ENCODE results near the gene SAT2. TPM values are rescaled to one million over a fixed set of nuclear protein-coding genes. Genes with fewer than 3 reads are reported as not detected.

SAT2 gene
- total RNA-seq, 1 donor from 2014 or later, result 100 TPM

DNA sequence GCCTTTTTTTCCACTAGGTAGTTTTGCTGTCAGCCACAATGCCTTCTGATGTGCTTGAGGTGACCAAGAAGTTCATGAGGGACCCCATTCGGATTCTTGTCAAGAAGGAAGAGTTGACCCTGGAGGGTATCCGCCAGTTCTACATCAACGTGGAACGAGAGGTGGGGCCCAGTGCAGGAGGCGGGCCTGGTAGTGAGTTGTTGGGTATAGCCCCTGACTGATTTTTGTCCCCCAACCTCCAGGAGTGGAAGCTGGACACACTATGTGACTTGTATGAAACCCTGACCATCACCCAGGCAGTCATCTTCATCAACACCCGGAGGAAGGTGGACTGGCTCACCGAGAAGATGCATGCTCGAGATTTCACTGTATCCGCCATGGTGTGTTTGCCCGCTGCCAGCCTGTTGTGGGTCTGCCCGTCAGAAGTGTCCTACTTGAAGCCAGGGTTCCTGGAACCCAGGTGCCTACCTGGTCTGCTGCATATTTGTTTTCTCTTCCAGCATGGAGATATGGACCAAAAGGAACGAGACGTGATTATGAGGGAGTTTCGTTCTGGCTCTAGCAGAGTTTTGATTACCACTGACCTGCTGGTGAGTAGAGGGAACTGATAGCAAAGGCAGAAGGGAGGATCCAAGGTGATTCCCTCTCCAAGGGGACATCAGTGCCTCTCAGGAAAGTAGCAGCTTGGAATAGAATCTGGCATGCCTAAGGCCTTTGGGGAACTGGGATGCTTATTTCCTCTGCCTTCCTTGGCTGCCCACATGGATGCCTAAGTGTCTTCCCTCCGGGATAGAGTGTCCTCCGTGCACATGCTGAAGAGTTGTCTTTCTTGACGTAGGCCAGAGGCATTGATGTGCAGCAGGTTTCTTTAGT lies 50.1 kb downstream of the SAT2 start:
- no peak for ATAC-seq
- no peak for DNase-seq (ENCODE audit: low spot score)

DNA sequence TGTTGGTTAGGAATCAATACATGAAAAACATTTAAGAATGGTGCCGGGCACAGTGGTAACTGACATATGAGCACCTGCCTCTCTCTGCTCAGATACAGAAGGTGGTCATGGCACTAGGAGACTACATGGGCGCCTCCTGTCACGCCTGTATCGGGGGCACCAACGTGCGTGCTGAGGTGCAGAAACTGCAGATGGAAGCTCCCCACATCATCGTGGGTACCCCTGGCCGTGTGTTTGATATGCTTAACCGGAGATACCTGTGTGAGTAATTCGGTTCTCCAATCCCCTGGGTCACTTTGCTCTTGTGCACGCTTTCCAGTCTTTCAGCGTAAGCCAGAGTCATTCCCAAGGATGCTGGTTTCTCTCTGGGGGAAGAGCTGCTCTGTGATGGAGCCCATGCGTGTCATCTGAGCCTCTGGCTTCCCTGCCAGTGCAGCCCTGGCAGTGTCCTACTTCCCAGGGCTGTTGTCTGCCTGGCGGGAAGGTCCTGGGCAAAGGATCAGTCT lies 51.1 kb downstream of the SAT2 start:
- DNase-seq (ENCODE audit: low spot score) (no peak), ATAC-seq (no peak)

Other genes starting within 250 kb of the SAT2 start
- gene TNK1, start 246.7 kb downstream of the SAT2 start, total RNA-seq, result 5.2 TPM
- 7.0 TPM for gene PLSCR3, start 233.3 kb downstream of the SAT2 start, total RNA-seq
- 80.1 TPM for gene TMEM256, start 223.7 kb downstream of the SAT2 start, total RNA-seq
- gene NLGN2, start 220.0 kb downstream of the SAT2 start, total RNA-seq, result 3.9 TPM
- gene SPEM1, start 207.5 kb downstream of the SAT2 start, total RNA-seq, result not detected
- not detected for gene SPEM2, start 202.2 kb downstream of the SAT2 start, total RNA-seq
- gene SPEM3, start 199.0 kb downstream of the SAT2 start, total RNA-seq, result not detected
- 4.0 TPM for gene TMEM102, start 192.4 kb downstream of the SAT2 start, total RNA-seq
- gene FGF11, start 188.3 kb downstream of the SAT2 start, total RNA-seq, result 0.86 TPM
- 10.9 TPM for gene CHRNB1, start 182.8 kb downstream of the SAT2 start, total RNA-seq
- gene ZBTB4, start 148.2 kb downstream of the SAT2 start, total RNA-seq, result 7.9 TPM
- gene SLC35G6, start 146.4 kb downstream of the SAT2 start, total RNA-seq, result not detected
- 55.9 TPM for gene POLR2A, start 143.5 kb downstream of the SAT2 start, total RNA-seq
- gene TNFSF12, start 78.8 kb downstream of the SAT2 start, total RNA-seq, result 9.3 TPM
- gene TNFSF13, start 69.1 kb downstream of the SAT2 start, total RNA-seq, result 5.9 TPM
- 14.1 TPM for gene SENP3, start 65.9 kb downstream of the SAT2 start, total RNA-seq
- gene CD68, start 48.2 kb downstream of the SAT2 start, total RNA-seq, result 44.2 TPM
- 49.4 TPM for gene MPDU1, start 44.0 kb downstream of the SAT2 start, total RNA-seq
- 0.20 TPM for gene SOX15, start 37.7 kb downstream of the SAT2 start, total RNA-seq
- gene FXR2, start 12.9 kb downstream of the SAT2 start, total RNA-seq, result 19.0 TPM
- 4.6 TPM for gene SHBG, start 2.3 kb upstream of the SAT2 start, total RNA-seq
- gene ATP1B2, start 23.1 kb upstream of the SAT2 start, total RNA-seq, result 1.3 TPM
- gene TP53, start 59.7 kb upstream of the SAT2 start, total RNA-seq, result 13.6 TPM
- 4.9 TPM for gene WRAP53, start 60.7 kb upstream of the SAT2 start, total RNA-seq
- 0.63 TPM for gene EFNB3, start 77.4 kb upstream of the SAT2 start, total RNA-seq
- 0.15 TPM for gene DNAH2, start 89.9 kb upstream of the SAT2 start, total RNA-seq
- gene KDM6B, start 206.4 kb upstream of the SAT2 start, total RNA-seq, result 18.1 TPM
- gene TMEM88, start 227.2 kb upstream of the SAT2 start, total RNA-seq, result 1.3 TPM
- gene NAA38, start 229.7 kb upstream of the SAT2 start, total RNA-seq, result 33.5 TPM
- gene CYB5D1, start 230.2 kb upstream of the SAT2 start, total RNA-seq, result 12.4 TPM

Measured in left lobe of liver (tissue), 2 donors.